ENCODE data around the gene IL23R.

GRCh38 chr1:67209521-67209920 lies 43.3 kb downstream of the IL23R start:
- TF ChIP-seq CTCF (IDR thresholded peaks at IDR 0.05) (no peak), NFIC (IDR thresholded peaks at IDR 0.05; ENCODE audit: borderline replicate concordance) (no peak), REST (IDR thresholded peaks at IDR 0.05; ENCODE audit: low read depth, low read length) (no peak), TEAD4 (IDR thresholded peaks at IDR 0.05; ENCODE audit: borderline replicate concordance, insufficient read depth) (no peak), JUND (IDR thresholded peaks at IDR 0.05) (no peak), MEF2A (IDR thresholded peaks at IDR 0.05; ENCODE audit: borderline replicate concordance, low read depth) (no peak), YY1 (IDR thresholded peaks at IDR 0.05; ENCODE audit: low read depth) (no peak), ELF1 (IDR thresholded peaks at IDR 0.05) (no peak)

Data from SK-N-SH (cell line).